Pancreas (tissue), 10 donors: ENCODE results near the gene SKP1. TPM values are rescaled to one million over a fixed set of nuclear protein-coding genes. Genes with fewer than 3 reads are reported as not detected.

Source experiments
- ATAC-seq, 4 donors: fragments of 200-7000 bp; cut with Tn5 transposase; one replicate each; pipeline versions ENCODE4 v1.8.0 to v1.9.1; 2020; ENCODE audit warnings: mild to moderate bottlenecking in 4 of 4, moderate library complexity in 4 of 4
- DNase-seq, 6 donors: peaks; one replicate each; pipeline ENCODE4 v3.0.0-alpha.2; 2020
- FAIRE-seq: peaks from 2 replicates; lab custom pipeline; 2012; peaks lifted over from hg19 to GRCh38; lab: Jason Lieb, UNC
- H3K27ac ChIP-seq, 4 donors: fragments of 200-600 bp; sonication (generic); 1 replicate in 3 of 4; 2 replicates in 1 of 4; pipeline versions ENCODE4 v1.5.0 to v1.8.0; 2020
- H3K27me3 ChIP-seq, 4 donors: fragments of 200-600 bp; one replicate each; pipeline ENCODE4 v1.8.0; 2021
- H3K36me3 ChIP-seq, 3 donors: fragments of 200-600 bp; sonication (generic) in 1 of 3; one replicate each; pipeline versions ENCODE4 v1.5.0 to v1.8.0; 2020 to 2021
- H3K4me1 ChIP-seq, 3 donors: fragments of 200-600 bp; one replicate each; pipeline ENCODE4 v1.8.0; 2021
- H3K4me3 ChIP-seq, 4 donors: fragments of 200-600 bp; sonication (generic) in 2 of 4; one replicate each; pipeline versions ENCODE4 v1.5.0 to v1.8.0; 2020 to 2021
- H3K9me3 ChIP-seq, 4 donors: fragments of 200-600 bp; one replicate each; pipeline ENCODE4 v1.8.0; 2021
- WGBS, 2 donors: extraction: QIAGEN DNeasy Blood & Tissue Kit; methylation state at CpG; one replicate each; pipeline ENCODE4 v1.1.7; 2013; 5-methylcytosine and 5-hydroxymethylcytosine counted together
- intact Hi-C, 3 donors: fragments of 100-400 bp; cut with DNase I; formaldehyde crosslinking; loops; one replicate each; pipeline versions ENCODE4 v1.11.1 to v1.14.2; 2022
- polyA plus RNA-seq, 2 donors: library from polyadenylated mRNA; stranded (reverse); fragments of 200-250 nt; gene quantifications; one replicate each; pipeline ENCODE4 v1.2.3, GENCODE V29; 2013
- total RNA-seq, 6 donors: library from RNA; stranded (reverse); fragmentation: NEBNext Ultra II Directional in 4 of 6; extraction: Animal tissue kit (Norgen Biotek cat#: 25700) in 4 of 6; gene quantifications; one replicate each; pipeline versions ENCODE4 v1.2.1 to v1.2.4, GENCODE V29; 2021 to 2023
- TF ChIP-seq, protein P1 (sequence below), 4 donors: fragments of 200-600 bp; sonication (generic) in 3 of 4; IDR thresholded peaks; one replicate each; pipeline versions ENCODE4 v1.5.0 to v1.8.0; 2021; ENCODE audit warnings: antibody characterized with exemption in 4 of 4
- donor health status: healthy with polysubstance abuse.
- donor health status: DM: no; HTN: no; CAD: no; lungs with moderate emphysema.
- donor health status: DM: no; HTN: no; CAD: no.
- donor health status: control.
- donor health status: control.
- donor health status: Bipolar disorder and iron deficiency.
- donor health status: DM: yes; HTN: yes; CAD: no.
- donor health status: DM: no; HTN: no; CAD: no.
- donor health status: DM: no; HTN: no; CAD: no.
- donor health status: DM: yes; HTN: yes; CAD: no.

Gene SKP1
- total and polyA plus RNA-seq, 8 donors: 67.5 to 252 (median 97.6) TPM

GRCh38 chr5:134116286-134116685 is 60.5 kb downstream of the SKP1 start:
- TF ChIP-seq, protein P1, sequence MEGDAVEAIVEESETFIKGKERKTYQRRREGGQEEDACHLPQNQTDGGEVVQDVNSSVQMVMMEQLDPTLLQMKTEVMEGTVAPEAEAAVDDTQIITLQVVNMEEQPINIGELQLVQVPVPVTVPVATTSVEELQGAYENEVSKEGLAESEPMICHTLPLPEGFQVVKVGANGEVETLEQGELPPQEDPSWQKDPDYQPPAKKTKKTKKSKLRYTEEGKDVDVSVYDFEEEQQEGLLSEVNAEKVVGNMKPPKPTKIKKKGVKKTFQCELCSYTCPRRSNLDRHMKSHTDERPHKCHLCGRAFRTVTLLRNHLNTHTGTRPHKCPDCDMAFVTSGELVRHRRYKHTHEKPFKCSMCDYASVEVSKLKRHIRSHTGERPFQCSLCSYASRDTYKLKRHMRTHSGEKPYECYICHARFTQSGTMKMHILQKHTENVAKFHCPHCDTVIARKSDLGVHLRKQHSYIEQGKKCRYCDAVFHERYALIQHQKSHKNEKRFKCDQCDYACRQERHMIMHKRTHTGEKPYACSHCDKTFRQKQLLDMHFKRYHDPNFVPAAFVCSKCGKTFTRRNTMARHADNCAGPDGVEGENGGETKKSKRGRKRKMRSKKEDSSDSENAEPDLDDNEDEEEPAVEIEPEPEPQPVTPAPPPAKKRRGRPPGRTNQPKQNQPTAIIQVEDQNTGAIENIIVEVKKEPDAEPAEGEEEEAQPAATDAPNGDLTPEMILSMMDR (IDR thresholded peaks at IDR 0.05): no peak
- no peak for FAIRE-seq
- intact Hi-C loops: no loop called here
- Histone ChIP-seq H3K4me3 (peak overlapping the region in 1 of 4 donors; percentile 69), H3K9me3 (no peaks in the 10 kb centered on the region), H3K27ac (no peak overlapping the region), H3K27me3 (no peaks in the 10 kb centered on the region), H3K4me1 (peaks cover 0 to 4% (median 0%) of the 10 kb centered on the region in 3 donors), H3K36me3 (no peaks in the 10 kb centered on the region)
- 83 to 85% methylated on average over 10 of the region's 10 CpGs for WGBS, 2 donors
- ATAC-seq: no peak
- no peak for DNase-seq

- FAIRE-seq (no peak), DNase-seq (peak in 3 of 6 donors; percentile 58 to 79 (median 71)), ATAC-seq (peak; percentile 46 to 69 (median 60))
- H3K27ac ChIP-seq: peak overlapping the region; percentile 35 to 61 (median 43)
- no peaks in the 10 kb centered on the region for H3K9me3 ChIP-seq
- H3K4me3 ChIP-seq: peak overlapping the region; percentile 10 to 69 (median 50)
- TF ChIP-seq, protein P1 (IDR thresholded peaks at IDR 0.05): no peak
- no peaks in the 10 kb centered on the region for H3K36me3 ChIP-seq
- H3K4me1 ChIP-seq: peaks cover 0 to 4% (median 0%) of the 10 kb centered on the region in 3 donors
- 37 to 46% methylated on average over 13 of the region's 13 CpGs for WGBS, 2 donors
- intact Hi-C loops: no loop called here
- H3K27me3 ChIP-seq: no peaks in the 10 kb centered on the region
Measured at GRCh38 chr5:134115806-134116175, 61.0 kb downstream of the SKP1 start.

DNA sequence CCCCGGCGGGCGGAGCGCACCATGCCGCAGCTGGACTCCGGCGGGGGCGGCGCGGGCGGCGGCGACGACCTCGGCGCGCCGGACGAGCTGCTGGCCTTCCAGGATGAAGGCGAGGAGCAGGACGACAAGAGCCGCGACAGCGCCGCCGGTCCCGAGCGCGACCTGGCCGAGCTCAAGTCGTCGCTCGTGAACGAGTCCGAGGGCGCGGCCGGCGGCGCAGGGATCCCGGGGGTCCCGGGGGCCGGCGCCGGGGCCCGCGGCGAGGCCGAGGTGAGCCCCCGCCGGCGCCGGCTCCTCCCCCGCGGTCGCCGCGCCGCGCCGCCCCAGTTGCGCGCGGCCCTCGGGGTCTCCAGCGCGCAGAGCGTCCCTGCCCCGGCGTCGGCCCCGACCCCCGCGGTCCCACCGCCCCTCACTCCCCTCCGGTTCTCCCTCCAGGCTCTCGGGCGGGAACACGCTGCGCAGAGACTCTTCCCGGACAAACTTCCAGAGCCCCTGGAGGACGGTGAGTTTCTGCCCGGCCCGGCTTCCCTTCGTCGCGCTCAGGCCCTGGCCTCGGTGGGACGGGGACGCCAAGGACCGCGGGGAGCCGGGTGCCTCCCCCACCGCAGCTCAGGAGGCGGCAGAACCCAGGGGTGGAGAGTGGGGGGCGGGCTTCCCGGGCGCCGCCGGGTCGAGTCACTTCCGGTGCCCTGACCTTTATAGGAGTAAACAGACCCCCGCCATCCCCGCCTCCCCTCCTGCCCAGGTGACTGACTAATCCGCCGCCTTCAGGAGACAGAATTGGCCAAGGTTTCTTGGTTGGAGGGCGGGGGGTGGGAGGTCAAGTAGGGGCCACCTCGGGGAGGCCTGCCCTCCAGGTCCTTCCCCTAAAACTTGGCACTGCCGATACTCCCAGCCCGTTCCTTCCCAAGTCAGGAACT is 61.6 kb downstream of the SKP1 start:
- intact Hi-C loops: no loop called here
- Histone ChIP-seq H3K27ac (peak overlapping the region; percentile 35 to 61 (median 43)), H3K9me3 (no peaks in the 10 kb centered on the region), H3K4me3 (peak overlapping the region; percentile 10 to 69 (median 50)), H3K36me3 (no peaks in the 10 kb centered on the region), H3K4me1 (peaks cover 0 to 4% (median 0%) of the 10 kb centered on the region in 3 donors), H3K27me3 (no peaks in the 10 kb centered on the region)
- WGBS, 2 donors: 2 to 7% methylated on average over 66 to 110 of the region's 110 CpGs
- TF ChIP-seq, protein P1 (IDR thresholded peaks at IDR 0.05): no peak
- FAIRE-seq (no peak), DNase-seq (peak; percentile 60 to 82 (median 72)), ATAC-seq (peak; percentile 30 to 58 (median 46))

- Histone ChIP-seq H3K27me3 (no peaks in the 10 kb centered on the region), H3K27ac (peak within 1 kb of the TSS; percentile 35 to 61 (median 43)), H3K9me3 (no peaks in the 10 kb centered on the region), H3K4me1 (peaks cover 0 to 4% (median 0%) of the 10 kb centered on the region in 3 donors), H3K36me3 (no peaks in the 10 kb centered on the region), H3K4me3 (peak within 1 kb of the TSS; percentile 26 to 69 (median 50))
- TF ChIP-seq, protein P1 (IDR thresholded peaks at IDR 0.05): no peak
- ATAC-seq (peak; percentile 90 to 95 (median 92)), FAIRE-seq (no peak), DNase-seq (peak; percentile 72 to 95 (median 88))
- intact Hi-C loops: no loop called here
- WGBS, 2 donors: 1% methylated on average over 53 to 90 of the region's 90 CpGs
Measured at GRCh38 chr5:134113902-134114875, 62.6 kb downstream of the SKP1 start, which contains the start of gene TCF7. TSS of gene TCF7 (plus strand) at chr5:134114681. CDS start at chr5:134114907, 226 bp downstream.
